T-helper 2 cell treated with Interferon-gamma antibody and Interleukin-4, amounts not matched to agents 100 ng/mL and 5 ng/mL, for 36 hours (primary cell): ENCODE results near the gene SMAD6. TPM values are rescaled to one million over a fixed set of nuclear protein-coding genes. Genes with fewer than 3 reads are reported as not detected.

Source experiments
- intact Hi-C: fragments of 100-400 bp; cut with micrococcal nuclease; formaldehyde crosslinking; loops from one replicate; pipeline ENCODE4 v1.15.1; 2023
- total RNA-seq: library from RNA; stranded (reverse); gene quantifications from 2 replicates; pipeline ENCODE4 v1.2.3, GENCODE V29; 2022

The SMAD6 gene
- total RNA-seq, 1 donor from 2014 or later, result 0.59 TPM

DNA sequence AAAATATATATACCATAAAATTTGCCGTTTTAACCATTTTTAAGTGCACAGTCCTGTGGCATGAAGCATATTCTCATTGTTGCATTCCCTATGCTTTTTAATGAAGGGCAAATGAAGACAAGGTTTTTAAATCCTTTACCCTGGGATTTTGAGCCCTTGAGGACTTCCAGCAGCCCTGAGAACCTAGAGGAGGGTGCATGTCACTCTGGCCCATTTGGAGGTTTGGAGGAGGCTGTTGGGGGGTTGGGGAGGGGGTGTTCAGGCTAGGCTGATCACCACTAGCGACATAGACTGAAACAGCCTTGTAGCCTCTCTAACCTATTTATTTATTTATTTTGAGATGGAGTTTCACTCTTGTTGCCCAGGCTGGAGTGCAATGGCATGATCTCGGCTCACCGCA, 86.0 kb downstream of the SMAD6 start:
- intact Hi-C loops, result no loop called here

DNA sequence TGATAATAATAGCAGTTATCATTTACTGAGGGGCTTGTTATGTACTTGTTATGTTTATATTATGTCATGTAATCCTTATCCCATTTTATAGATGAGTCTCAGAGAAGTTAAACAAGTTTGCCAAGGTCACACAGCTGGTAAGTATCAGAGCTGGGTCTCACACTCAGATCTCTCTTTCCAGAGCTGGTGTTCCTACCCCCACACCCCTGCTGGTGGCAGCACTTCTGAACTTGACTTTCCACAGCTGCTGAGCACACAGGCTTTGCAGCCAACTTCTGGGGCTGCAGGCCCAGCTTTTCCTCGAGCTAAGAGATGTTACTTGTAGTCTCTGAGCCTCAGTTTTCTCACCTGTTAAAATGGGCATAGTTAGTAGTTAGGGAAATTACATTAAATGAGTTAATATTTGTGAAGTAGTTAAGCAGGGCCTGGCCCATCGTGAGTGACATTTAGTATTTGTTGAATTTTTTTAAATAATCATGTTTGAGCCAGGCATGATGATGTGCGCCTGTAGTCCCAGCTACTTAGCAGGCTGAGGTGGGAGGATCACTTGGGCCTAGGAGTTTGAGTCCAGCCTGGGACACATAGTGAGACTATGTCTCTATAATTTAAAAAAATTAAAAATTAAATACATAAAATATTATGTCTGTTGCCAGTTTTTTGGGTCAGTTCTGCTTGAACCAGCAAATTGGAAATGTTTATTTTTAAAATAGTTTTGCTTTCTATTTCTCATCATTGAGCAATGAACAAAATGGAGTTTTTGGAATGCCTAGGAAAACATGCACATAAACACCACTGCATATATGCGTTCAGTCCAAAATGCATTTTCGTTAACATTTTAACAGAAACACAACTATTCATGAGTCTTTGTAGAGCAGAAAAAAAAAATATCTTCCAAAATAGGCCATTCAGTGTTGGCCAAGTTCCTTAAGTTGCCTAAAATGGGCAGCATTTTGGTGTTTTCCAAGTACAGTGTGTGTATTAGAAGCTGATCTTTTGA, 87.3 kb downstream of the SMAD6 start:
- intact Hi-C loops, result no loop called here

GRCh38 chr15:66795851-66796250, 93.8 kb downstream of the SMAD6 start:
- intact Hi-C loops, result no loop called here

DNA sequence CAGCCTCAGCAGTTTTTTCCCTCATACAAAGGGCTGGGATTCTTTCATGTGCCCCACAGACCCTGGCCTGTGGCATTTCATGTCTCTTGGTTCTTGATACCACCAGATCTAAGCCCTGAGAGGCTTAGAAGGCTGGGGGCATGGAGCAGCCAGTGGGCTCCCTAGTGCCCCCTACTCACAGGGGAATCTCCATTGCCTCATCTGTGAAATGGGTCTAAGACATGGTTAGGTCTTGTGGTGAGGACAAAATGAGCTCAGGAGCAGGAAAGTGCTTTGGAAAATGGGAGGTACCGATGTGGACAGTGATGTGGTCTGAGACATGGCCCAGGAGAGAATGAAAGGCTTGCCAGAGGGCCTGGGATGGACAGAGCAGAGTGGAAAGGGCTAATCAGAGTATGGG, 94.3 kb downstream of the SMAD6 start:
- intact Hi-C loops, result no loop called here

DNA sequence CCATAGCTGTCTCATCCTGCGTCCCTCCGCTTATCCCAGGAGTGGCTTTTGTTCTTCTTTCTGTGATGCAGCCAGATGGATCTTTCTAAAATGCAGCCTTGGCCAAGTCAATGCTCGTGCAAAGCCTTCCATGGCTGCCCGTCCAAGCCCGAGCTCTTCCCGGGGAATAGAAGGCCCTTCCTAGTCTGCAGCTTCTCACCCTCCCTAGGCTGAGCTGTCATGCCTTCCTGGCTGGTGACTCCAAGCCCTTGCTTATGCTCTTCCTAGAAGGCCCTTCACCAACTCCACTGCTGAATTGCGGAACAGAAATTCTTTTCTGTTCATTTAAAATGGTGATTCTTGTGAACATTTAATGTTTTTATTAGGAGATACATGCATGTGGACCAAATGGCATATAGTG, 95.9 kb downstream of the SMAD6 start:
- intact Hi-C loops, result no loop called here

DNA sequence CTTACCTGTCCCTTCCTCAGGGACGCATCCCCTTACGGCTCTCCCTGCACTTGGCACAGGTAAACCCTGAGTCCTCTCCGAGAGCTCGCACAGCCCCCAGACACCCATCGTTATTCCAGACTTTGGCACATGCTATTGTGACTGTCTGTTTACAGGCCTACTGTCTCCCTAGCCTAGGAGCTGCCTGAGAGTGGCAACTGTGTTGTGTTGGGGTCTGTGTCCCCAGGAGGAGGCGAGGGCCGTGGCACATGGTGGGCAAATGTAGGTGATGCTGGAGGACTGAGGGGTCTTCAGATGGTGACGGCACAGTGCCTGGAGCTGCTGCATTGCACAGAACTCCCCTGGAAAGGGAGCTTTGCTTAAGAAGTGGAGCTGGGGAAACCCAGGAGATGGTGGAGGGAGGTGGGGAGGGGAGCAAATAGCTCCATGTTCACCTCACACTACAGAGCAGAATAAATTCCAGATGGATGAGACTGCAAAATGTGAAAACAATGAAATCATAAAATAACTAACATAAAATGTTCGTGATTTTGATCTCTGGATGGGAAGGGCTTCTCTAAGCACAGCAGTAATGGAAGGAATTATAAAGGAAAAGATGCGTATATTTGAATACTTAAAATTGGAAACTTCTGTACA, 96.5 kb downstream of the SMAD6 start:
- intact Hi-C loops, result no loop called here

DNA sequence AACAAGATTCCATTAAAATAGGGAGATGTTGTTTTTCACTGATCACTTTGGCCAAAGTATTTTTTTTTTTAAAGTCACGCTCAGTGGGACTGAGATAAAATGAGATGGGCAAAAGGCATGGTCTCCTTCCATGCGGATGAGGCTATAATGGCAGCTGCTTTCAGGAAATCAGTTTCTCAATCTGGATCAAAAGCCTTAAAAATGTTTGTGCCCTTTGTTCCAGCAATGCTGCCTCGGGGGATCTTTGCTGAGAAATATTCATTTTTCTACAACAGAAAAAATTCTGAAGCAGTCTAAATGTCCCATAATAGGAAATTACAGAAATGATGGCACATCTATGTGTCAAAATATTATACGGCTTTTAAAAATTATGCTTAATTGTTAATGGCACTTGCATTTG, 97.2 kb downstream of the SMAD6 start:
- intact Hi-C loops, result no loop called here

DNA sequence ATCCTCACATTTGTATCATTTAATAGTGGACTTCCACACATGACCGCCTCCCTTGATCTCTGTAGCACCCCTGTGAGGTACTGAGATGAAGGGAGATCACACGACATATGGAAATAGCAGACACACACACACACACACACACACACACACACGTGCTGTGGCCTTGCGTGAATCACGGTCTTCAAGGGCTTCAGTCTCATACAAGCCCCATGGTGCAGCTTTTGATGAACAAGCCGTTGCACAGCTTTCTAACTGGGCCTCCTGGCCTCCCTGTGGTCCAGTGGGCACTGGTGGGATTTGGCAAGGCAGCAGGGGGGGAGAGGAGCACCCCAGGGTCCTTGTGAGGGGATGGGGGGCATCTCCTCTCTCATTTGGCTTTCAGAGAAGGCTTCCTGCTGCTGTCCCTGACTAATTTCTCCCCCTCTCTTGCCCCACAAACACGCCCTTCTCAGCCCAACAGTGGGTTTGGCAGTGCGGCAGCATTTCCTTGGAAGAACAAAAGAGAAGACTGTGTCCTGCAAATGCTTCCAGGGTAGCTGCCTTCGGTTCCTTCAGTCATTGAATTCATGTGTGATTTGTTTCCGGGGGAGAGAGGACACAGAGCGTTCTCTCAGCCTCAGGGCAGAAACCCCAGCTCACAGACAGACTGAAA, 98.7 kb downstream of the SMAD6 start:
- intact Hi-C loops, result no loop called here

- intact Hi-C loops, result no loop called here
These were observed 99.2 kb downstream of the SMAD6 start for GRCh38 chr15:66801266-66801665.

DNA sequence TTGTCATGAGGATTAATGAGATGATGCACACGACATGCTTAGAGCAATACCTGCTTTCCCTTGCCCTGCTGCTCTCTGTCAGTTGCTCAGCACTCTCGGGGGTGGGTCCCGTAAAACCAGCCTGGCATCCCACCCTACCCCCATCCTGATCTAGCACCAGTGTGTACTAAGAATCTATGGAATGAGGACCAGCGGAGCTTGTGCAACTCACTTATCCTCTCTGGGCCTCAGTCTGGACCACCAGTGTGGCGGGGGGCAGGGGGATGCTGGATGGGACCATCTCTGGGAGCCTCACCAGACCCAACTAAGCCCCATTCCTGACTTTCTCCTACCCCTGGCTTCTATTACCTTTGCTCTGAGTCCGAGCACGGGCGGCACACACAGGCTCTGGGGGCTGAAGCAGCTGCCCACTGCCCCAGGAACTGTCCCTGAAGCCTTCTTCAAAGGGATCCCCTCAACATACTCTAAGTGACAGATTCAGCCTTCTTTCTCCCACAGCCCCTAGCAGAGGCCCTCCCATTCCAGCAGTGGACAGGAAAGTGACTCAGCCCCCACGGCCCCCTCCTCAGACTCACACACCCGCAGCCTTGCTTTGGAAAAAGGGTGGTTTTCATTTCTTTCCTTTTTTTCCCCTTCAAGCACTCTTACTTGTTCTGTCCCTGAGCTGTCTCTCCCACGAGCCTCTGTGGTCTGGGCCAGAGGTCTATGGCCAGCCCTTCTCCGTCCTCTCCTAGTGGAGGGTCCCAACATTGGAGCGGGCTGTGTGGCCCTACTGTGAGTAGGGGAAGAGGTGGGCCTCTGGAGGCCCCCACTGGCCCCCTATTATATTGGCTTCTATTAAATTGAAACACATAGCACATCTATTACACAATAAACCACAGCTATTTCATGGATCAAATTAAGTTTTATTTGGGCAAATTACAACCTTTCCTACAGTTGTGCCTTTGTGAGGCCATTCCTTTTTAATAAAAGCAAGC, 100.3 kb downstream of the SMAD6 start:
- intact Hi-C loops, result no loop called here

DNA sequence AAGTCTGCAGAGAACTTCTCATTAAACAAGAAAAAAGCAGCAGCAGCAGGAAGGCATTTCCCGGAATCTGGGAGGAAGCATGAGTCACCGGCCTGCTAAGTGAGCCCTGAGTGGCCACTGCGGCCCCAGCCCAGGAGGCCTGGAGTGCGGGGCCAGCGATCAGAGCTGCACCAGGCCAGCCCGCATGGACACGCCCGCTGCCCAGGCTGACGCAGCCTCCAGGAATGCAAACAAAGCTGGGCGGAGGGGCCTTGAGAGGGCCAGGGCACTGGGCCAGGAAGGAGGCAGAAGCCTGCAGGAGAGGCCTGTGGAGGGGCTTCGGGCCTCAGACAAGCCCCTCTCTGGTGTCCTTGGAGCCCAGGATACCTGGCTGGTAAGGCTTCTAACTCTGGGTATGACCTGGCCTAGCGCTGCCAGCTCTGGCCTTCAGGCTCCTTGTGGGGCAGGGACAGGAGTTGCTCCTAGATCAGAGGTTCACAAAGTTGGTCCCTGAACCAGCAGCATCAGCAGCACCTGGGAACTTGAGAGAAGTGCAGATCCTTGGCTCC, 101.2 kb downstream of the SMAD6 start:
- intact Hi-C loops, result no loop called here

- intact Hi-C loops, result no loop called here
These were observed 101.7 kb downstream of the SMAD6 start for GRCh38 chr15:66803749-66804148.

- intact Hi-C loops, result no loop called here
These were observed 103.3 kb downstream of the SMAD6 start for GRCh38 chr15:66805202-66805885.

- intact Hi-C loops, result no loop called here
These were observed 106.3 kb downstream of the SMAD6 start for GRCh38 chr15:66808181-66808824.

GRCh38 chr15:66809664-66810063, 107.6 kb downstream of the SMAD6 start:
- intact Hi-C loops, result no loop called here

GRCh38 chr15:66815318-66815717, 113.3 kb downstream of the SMAD6 start:
- intact Hi-C loops, result no loop called here

GRCh38 chr15:66816201-66816600, 114.2 kb downstream of the SMAD6 start:
- intact Hi-C loops, result no loop called here

- intact Hi-C loops, result no loop called here
These were observed 117.0 kb downstream of the SMAD6 start for GRCh38 chr15:66819084-66819483.

GRCh38 chr15:66820481-66821176, 118.6 kb downstream of the SMAD6 start:
- intact Hi-C loops, result no loop called here
